Body of pancreas (tissue), 4 donors: ENCODE results near the gene AKAP17A. TPM values are rescaled to one million over a fixed set of nuclear protein-coding genes. Genes with fewer than 3 reads are reported as not detected.
"Not testable (repeated sequence)": the region's sequence is repeated elsewhere in the genome, so short reads cannot be mapped to it uniquely, and the experiment has no call there.

ENCODE experiments used
- ATAC-seq: fragments of 150-250 bp; one replicate; pipeline ENCODE4 v1.9.1; 2016
- DNase-seq, 4 donors: peaks; one replicate each; pipeline ENCODE4 v3.0.0-alpha.2; 2019
- H3K27ac ChIP-seq, 4 donors: fragments of 200-600 bp; sonication (generic); 1 replicate in 3 of 4; 2 replicates in 1 of 4; pipeline versions ENCODE4 v1.5.1 to v1.6.1; 2016 to 2019; ENCODE audit warnings: mild to moderate bottlenecking in 1 of 4, mixed read lengths in 1 of 4, moderate library complexity in 1 of 4
- H3K27me3 ChIP-seq, 2 donors: fragments of 200-600 bp; sonication (generic); one replicate each; pipeline ENCODE4 v1.6.0; 2016; ENCODE audit warnings: mild to moderate bottlenecking in 1 of 2
- H3K36me3 ChIP-seq, 2 donors: fragments of 200-600 bp; sonication (generic); replicated peaks in 1 of 2; 2 replicates each; pipeline ENCODE4 v1.5.1; 2016; ENCODE audit warnings: low read depth in 2 of 2; ENCODE audit not compliant: insufficient read depth in 1 of 2
- H3K4me1 ChIP-seq: fragments of 200-600 bp; sonication (generic); one replicate; pipeline ENCODE4 v1.6.0; 2016
- H3K4me3 ChIP-seq, 2 donors: fragments of 200-600 bp; sonication (generic); 1 replicate in 1 of 2; 2 replicates in 1 of 2; pipeline ENCODE4 v1.5.1; 2016 to 2019
- H3K9me3 ChIP-seq, 3 donors: fragments of 200-600 bp; sonication (generic); 1 replicate in 2 of 3; 2 replicates in 1 of 3; pipeline ENCODE4 v1.5.1; 2016
- CTCF ChIP-seq, 7 experiments: fragments of 450-650 bp in 4 of 7; fragments of 200-600 bp in 3 of 7; sonication (generic) in 3 of 7; IDR thresholded peaks; one replicate each; pipeline ENCODE4 v1.5.1; 2016 to 2019; ENCODE audit warnings: antibody characterized with exemption in 7 of 7
- POLR2A ChIP-seq, 3 donors: fragments of 450-650 bp; IDR thresholded peaks; one replicate each; pipeline ENCODE4 v1.6.1; 2016; ENCODE audit warnings: antibody characterized with exemption in 3 of 3, mild to moderate bottlenecking in 2 of 3
- WGBS, 2 donors: methylation state at CpG; one replicate each; pipeline ENCODE4 v1.1.5; 2017; 5-methylcytosine and 5-hydroxymethylcytosine counted together
- intact Hi-C: fragments of 100-400 bp; cut with DNase I; formaldehyde crosslinking; loops from one replicate; pipeline ENCODE4 v1.15.1; 2023
- total RNA-seq, 2 donors: library from RNA; depleted of rRNA; stranded (reverse); fragments of >200 nt; gene quantifications; one replicate each; pipeline ENCODE4 v1.1.0, GENCODE V29; 2016

The AKAP17A gene
- total RNA-seq, 2 donors from 2014 or later = 55.5 to 162 TPM

- intact Hi-C loops = no loop called here
- WGBS, 2 donors = 80 to 87% methylated on average over 5 of the region's 5 CpGs
- ATAC-seq (no peak), DNase-seq (no peak)
- TF ChIP-seq POLR2A (IDR thresholded peaks at IDR 0.05) (no peak), CTCF (IDR thresholded peaks at IDR 0.05) (no peak)
- no peaks in the 10 kb centered on the region for H3K36me3 ChIP-seq
- no peaks in the 10 kb centered on the region for H3K9me3 ChIP-seq
- H3K4me3 ChIP-seq = no peak overlapping the region
- H3K27ac ChIP-seq = no peak overlapping the region
- no peaks in the 10 kb centered on the region for H3K27me3 ChIP-seq
- H3K4me1 ChIP-seq = no peaks in the 10 kb centered on the region
These were observed 21.4 kb downstream of the AKAP17A start for GRCh38 chrX:1612641-1613286.

GRCh38 chrX:1614927-1615326, 23.5 kb downstream of the AKAP17A start, which contains the start of gene ASMT:
Gene ASMT, plus strand, starts transcription at chrX:1615059. Its CDS starts 141 bp downstream, at chrX:1615200.
- intact Hi-C loops = no loop called here

GRCh38 chrX:1618689-1619088, 27.3 kb downstream of the AKAP17A start:
- H3K27ac ChIP-seq = no peak overlapping the region
- TF ChIP-seq CTCF (IDR thresholded peaks at IDR 0.05) = no peak
- no peak for TF ChIP-seq POLR2A (IDR thresholded peaks at IDR 0.05)
- no peak overlapping the region for H3K4me3 ChIP-seq
- ATAC-seq = no peak
- WGBS, 2 donors = 56 to 61% methylated on average over 4 of the region's 4 CpGs
- DNase-seq = no peak
- intact Hi-C loops = no loop called here
- no peaks in the 10 kb centered on the region for H3K36me3 ChIP-seq
- H3K27me3 ChIP-seq = no peaks in the 10 kb centered on the region
- no peaks in the 10 kb centered on the region for H3K4me1 ChIP-seq
- no peaks in the 10 kb centered on the region for H3K9me3 ChIP-seq

More at GRCh38 chrX:1614927-1615326, 23.5 kb downstream of the AKAP17A start, which contains the start of gene ASMT:
- ATAC-seq (no peak), DNase-seq (no peak)
- Histone ChIP-seq H3K27ac (no peak within 1 kb of the TSS), H3K36me3 (no peaks in the 10 kb centered on the region), H3K4me1 (no peaks in the 10 kb centered on the region), H3K27me3 (no peaks in the 10 kb centered on the region), H3K4me3 (no peak within 1 kb of the TSS), H3K9me3 (no peaks in the 10 kb centered on the region)
- WGBS, 2 donors = 68 to 85% methylated on average over 17 of the region's 17 CpGs
- TF ChIP-seq POLR2A (IDR thresholded peaks at IDR 0.05) = no peak

- H3K36me3 ChIP-seq = no peaks in the 10 kb centered on the region
- DNase-seq (no peak), ATAC-seq (no peak)
- no peak overlapping the region for H3K4me3 ChIP-seq
- H3K27ac ChIP-seq = no peak overlapping the region
- TF ChIP-seq POLR2A (IDR thresholded peaks at IDR 0.05) (no peak), CTCF (IDR thresholded peaks at IDR 0.05) (no peak)
- intact Hi-C loops = no loop called here
- no peaks in the 10 kb centered on the region for H3K9me3 ChIP-seq
- WGBS, 2 donors = 83 to 92% methylated on average over 10 to 21 of the region's 21 CpGs
- no peaks in the 10 kb centered on the region for H3K4me1 ChIP-seq
- no peaks in the 10 kb centered on the region for H3K27me3 ChIP-seq
These were observed 32.3 kb downstream of the AKAP17A start for GRCh38 chrX:1623691-1624090.

GRCh38 chrX:1624158-1624860, 32.9 kb downstream of the AKAP17A start:
- 80 to 87% methylated on average over 14 of the region's 14 CpGs for whole genome bisulfite sequencing, 2 donors
- H3K36me3 ChIP-seq, ATAC-seq, H3K27me3 ChIP-seq, H3K4me1 ChIP-seq, H3K27ac ChIP-seq, H3K9me3 ChIP-seq, intact Hi-C loops, H3K4me3 ChIP-seq, DNase-seq: not testable (repeated sequence)

GRCh38 chrX:1624861-1625215, 33.4 kb downstream of the AKAP17A start:
- WGBS, 2 donors = 89 to 90% methylated on average over 6 to 7 of the region's 7 CpGs
- H3K27ac ChIP-seq, intact Hi-C loops, H3K27me3 ChIP-seq, ATAC-seq, DNase-seq, H3K4me3 ChIP-seq, H3K36me3 ChIP-seq, H3K4me1 ChIP-seq, H3K9me3 ChIP-seq: not testable (repeated sequence)
